ENCODE data around the gene SUSD1.

SUSD1 gene

DNA sequence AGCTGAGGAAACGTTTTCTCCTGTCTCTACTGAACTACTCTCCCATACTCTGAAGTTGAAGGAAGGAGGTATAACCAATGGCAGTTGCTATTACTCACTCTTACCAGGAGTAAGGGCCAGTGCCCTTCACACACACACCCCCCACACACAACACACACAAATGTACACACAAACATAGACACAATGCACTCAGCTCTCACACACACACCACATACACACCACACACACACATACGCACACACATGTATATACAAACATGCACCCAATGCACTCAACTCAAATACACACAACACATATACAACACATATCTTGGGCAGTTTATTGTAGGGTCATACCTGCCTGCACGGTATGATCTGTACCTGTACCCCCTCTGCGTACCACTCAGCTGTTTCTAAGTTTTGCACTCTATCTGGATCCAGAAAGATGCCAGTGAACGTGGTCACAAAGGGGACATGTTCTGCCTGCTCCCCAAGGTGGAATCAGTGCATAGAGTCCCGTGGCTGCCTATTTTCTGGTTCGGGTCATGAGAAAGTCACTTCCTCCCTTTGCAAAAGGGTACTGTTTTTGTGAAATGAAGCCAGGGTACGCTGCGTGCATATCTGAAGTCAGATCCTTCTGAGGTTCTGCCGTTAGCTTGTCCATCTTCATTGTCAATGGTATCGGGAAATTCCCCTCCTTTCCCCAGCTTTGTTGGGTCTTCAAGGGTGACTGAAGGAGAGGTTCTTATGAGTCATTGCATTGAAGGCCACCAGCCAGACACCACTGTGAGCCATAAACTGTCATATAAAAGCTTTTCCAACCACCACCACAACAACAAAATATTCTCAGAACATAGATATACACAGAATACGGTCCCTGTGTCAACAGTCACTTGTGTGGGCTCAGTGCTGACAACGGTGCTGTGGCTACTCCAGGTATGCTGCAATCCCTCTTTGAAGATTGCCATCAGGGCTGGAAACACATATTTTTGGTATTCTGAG lies 146.6 kb downstream of the SUSD1 start:
- Histone ChIP-seq H3K4me1 (ENCODE audit: control insufficient read depth, insufficient read depth, low read length) (peaks cover 10% of the 10 kb centered on the region), H3K36me3 (ENCODE audit: control insufficient read depth, insufficient read depth, low read length) (no peaks in the 10 kb centered on the region), H3K27ac (ENCODE audit: low read depth, low read length) (no peak overlapping the region), H3K9me3 (ENCODE audit: control insufficient read depth, insufficient read depth, low read depth, low read length) (no peaks in the 10 kb centered on the region), H3K9ac (ENCODE audit: low read length) (no peak overlapping the region), H3K4me3 (ENCODE audit: low read depth, low read length) (no peak overlapping the region), H3K27me3 (ENCODE audit: control insufficient read depth, insufficient read depth, low read length) (no peaks in the 10 kb centered on the region)

DNA sequence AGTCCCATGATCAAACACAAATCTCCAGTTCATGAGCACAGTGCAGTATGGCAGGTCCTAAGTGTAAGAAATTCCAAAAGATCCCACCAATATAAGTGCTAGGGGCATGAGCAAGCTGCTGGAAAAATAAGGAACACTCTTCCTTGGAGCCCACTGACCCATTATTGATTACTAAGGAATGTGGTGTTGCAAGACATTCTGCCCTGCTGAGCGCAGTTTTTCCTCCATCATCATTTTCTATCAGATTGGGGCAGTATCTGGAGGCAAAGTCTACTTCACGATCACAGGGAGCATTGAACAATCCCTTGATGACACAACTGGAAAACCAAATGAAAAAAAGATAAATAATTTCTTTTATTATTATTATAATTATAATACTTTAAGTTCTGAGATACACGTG lies 149.2 kb downstream of the SUSD1 start:
- Histone ChIP-seq H3K4me3 (ENCODE audit: low read depth, low read length) (no peak overlapping the region), H3K9ac (ENCODE audit: low read length) (no peak overlapping the region), H3K4me1 (ENCODE audit: control insufficient read depth, insufficient read depth, low read length) (peaks cover 10% of the 10 kb centered on the region), H3K27me3 (ENCODE audit: control insufficient read depth, insufficient read depth, low read length) (no peaks in the 10 kb centered on the region), H3K36me3 (ENCODE audit: control insufficient read depth, insufficient read depth, low read length) (no peaks in the 10 kb centered on the region), H3K27ac (ENCODE audit: low read depth, low read length) (no peak overlapping the region), H3K9me3 (ENCODE audit: control insufficient read depth, insufficient read depth, low read depth, low read length) (no peaks in the 10 kb centered on the region)

DNA sequence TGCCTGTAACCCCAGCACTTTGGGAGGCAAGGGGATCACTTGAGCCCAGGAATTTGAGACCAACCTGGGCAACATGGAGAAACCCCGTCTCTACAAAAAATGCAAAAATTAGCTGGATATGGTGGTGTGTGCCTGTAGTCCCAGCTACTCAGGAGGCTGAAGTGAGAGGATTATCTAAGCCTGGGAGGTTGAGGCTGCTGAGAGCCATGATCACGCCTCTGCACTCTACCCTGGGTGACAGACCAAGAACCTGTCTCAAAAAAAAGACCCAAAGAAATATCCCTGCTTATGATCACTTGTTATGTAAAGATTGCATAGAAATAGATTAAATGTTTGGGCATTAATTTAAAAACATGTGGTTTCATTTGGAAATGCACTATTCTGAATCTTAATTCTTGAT lies 153.4 kb downstream of the SUSD1 start:
- no peak overlapping the region for H3K27ac ChIP-seq (ENCODE audit: low read depth, low read length)
- no peak overlapping the region for H3K4me3 ChIP-seq (ENCODE audit: low read depth, low read length)
- H3K9ac ChIP-seq (ENCODE audit: low read length), result no peak overlapping the region
- H3K36me3 ChIP-seq (ENCODE audit: control insufficient read depth, insufficient read depth, low read length), result no peaks in the 10 kb centered on the region
- no peaks in the 10 kb centered on the region for H3K27me3 ChIP-seq (ENCODE audit: control insufficient read depth, insufficient read depth, low read length)
- no peaks in the 10 kb centered on the region for H3K9me3 ChIP-seq (ENCODE audit: control insufficient read depth, insufficient read depth, low read depth, low read length)
- H3K4me1 ChIP-seq (ENCODE audit: control insufficient read depth, insufficient read depth, low read length), result no peaks in the 10 kb centered on the region

DNA sequence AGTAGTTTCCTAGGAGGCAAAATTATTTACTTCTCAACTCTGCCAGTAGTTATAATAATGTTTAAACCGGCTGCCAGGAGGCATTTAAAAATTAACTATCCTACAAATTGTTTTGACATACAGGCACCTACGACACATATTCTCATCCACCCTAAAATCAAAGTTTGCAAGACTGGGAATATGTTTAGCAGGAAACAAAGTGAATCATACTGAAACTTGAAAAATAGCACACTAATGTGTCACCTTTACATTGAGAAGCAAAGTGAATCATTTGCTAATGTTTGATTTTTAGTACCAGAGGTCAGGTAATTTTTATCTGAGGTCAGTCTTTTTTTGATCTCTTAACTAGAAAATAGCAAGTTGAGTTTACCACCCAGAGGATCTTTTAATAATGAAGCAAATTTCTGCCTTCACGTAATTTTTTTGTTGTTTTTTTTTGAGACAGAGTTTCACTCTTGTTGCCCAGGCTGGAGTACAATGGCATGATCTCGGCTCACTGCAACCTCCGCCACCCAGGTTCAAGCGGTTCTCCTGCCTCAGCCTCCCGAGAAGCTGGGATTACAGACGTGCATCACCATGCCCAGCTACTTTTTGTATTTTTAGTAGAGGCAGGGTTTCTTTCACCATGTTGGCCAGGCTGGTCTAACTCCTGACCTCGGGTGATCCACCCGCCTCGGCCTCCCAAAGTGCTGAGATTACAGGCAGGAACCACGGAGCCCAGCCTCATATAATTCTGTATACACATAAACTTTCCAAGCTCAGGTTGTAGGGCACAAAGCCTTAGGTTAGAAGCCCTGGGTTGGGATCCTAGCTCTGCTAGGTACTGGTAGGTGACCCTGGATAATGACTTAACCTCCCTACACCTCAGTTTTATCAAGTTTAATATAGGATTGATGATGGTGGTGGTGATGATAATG lies 154.2 kb downstream of the SUSD1 start:
- Histone ChIP-seq H3K36me3 (ENCODE audit: control insufficient read depth, insufficient read depth, low read length) (no peaks in the 10 kb centered on the region), H3K9ac (ENCODE audit: low read length) (no peak overlapping the region), H3K27me3 (ENCODE audit: control insufficient read depth, insufficient read depth, low read length) (no peaks in the 10 kb centered on the region), H3K9me3 (ENCODE audit: control insufficient read depth, insufficient read depth, low read depth, low read length) (no peaks in the 10 kb centered on the region), H3K27ac (ENCODE audit: low read depth, low read length) (no peak overlapping the region), H3K4me1 (ENCODE audit: control insufficient read depth, insufficient read depth, low read length) (no peaks in the 10 kb centered on the region), H3K4me3 (ENCODE audit: low read depth, low read length) (no peak overlapping the region)

DNA sequence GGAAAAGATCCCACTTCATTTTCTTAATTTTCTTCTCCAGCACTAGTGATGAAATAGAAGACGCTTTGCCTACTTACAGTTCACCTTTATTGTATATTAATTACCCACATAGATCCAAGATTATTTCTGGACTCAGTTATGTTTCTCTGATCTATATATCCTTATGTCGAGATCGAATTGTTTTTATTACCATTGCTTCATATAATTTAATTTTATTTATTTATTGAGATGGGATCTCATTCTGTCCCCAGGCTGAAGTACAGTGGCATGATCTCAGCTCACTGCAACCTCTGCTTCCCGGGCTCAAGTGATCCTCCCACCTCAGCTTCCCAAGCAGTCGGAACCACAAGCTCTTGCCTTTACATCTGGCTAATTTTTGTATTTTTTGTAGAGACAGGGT lies 157.2 kb downstream of the SUSD1 start:
- Histone ChIP-seq H3K36me3 (ENCODE audit: control insufficient read depth, insufficient read depth, low read length) (no peaks in the 10 kb centered on the region), H3K27ac (ENCODE audit: low read depth, low read length) (no peak overlapping the region), H3K9ac (ENCODE audit: low read length) (no peak overlapping the region), H3K4me1 (ENCODE audit: control insufficient read depth, insufficient read depth, low read length) (no peaks in the 10 kb centered on the region), H3K9me3 (ENCODE audit: control insufficient read depth, insufficient read depth, low read depth, low read length) (no peaks in the 10 kb centered on the region), H3K4me3 (ENCODE audit: low read depth, low read length) (no peak overlapping the region), H3K27me3 (ENCODE audit: control insufficient read depth, insufficient read depth, low read length) (no peaks in the 10 kb centered on the region)

DNA sequence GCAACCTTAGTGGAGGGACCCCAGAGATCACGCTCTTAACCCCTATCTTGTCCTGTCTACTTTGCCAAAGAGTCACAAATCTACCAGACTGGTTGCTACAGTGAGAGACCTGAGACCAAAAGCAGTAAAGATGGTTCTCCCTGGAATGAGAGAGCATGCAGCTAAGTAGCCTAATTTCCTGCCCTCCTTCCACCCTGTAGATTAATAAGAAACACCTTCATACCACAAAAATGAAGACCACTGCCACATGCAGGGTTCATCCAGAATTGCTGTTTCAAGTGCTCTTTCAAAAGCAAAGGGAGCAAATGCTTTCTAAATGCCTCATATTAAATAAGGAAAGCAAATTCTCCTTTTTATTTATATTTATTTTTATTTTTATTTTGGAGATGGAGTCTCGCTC lies 159.4 kb downstream of the SUSD1 start:
- no peaks in the 10 kb centered on the region for H3K4me1 ChIP-seq (ENCODE audit: control insufficient read depth, insufficient read depth, low read length)
- no peak overlapping the region for H3K9ac ChIP-seq (ENCODE audit: low read length)
- no peaks in the 10 kb centered on the region for H3K36me3 ChIP-seq (ENCODE audit: control insufficient read depth, insufficient read depth, low read length)

DNA sequence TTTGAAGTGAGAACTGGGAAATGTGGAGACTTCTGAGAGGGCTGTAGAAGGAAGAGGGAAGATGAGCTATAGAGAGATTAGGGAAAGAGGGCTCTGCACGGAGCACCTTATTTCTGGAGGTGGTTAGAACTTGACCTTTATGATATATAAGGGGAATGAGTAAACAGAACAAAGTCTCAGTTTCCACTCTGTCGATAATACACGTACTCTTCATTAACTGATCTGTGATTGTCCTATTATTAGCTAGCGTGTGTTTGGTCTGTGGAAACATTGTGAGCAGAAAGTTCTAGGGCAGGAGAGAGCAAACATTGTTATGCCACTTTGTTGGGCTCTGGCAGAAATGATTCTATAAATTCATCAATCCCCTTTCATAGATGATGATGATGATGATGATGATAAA lies 159.9 kb downstream of the SUSD1 start:
- Histone ChIP-seq H3K27ac (ENCODE audit: low read depth, low read length) (no peak overlapping the region), H3K27me3 (ENCODE audit: control insufficient read depth, insufficient read depth, low read length) (no peaks in the 10 kb centered on the region), H3K36me3 (ENCODE audit: control insufficient read depth, insufficient read depth, low read length) (no peaks in the 10 kb centered on the region), H3K4me1 (ENCODE audit: control insufficient read depth, insufficient read depth, low read length) (no peaks in the 10 kb centered on the region), H3K9ac (ENCODE audit: low read length) (no peak overlapping the region), H3K9me3 (ENCODE audit: control insufficient read depth, insufficient read depth, low read depth, low read length) (no peaks in the 10 kb centered on the region), H3K4me3 (ENCODE audit: low read depth, low read length) (no peak overlapping the region)

More for the DNA sequence above, 159.4 kb downstream of the SUSD1 start:
- Histone ChIP-seq H3K9me3 (ENCODE audit: control insufficient read depth, insufficient read depth, low read depth, low read length) (no peaks in the 10 kb centered on the region), H3K27me3 (ENCODE audit: control insufficient read depth, insufficient read depth, low read length) (no peaks in the 10 kb centered on the region), H3K4me3 (ENCODE audit: low read depth, low read length) (no peak overlapping the region), H3K27ac (ENCODE audit: low read depth, low read length) (no peak overlapping the region)

DNA sequence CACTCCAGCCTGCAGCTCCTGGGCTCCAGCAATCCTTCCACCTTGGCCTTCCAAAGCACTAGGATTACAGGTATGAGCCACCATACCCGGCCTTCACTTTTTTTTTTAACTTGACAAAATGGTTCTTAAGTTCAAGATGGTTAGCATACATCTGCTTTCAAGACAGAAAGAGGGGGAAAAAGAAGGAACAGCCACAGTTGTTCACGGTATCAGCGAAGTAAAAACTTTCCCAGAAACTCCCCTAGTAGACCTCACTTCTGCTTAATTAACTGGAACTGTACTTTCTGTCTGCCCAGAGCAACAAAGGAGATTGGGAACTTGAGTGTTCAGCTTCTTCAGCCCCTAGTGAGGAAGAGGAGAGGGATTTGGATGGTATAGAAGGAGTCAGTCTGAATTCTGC lies 161.8 kb downstream of the SUSD1 start:
- H3K36me3 ChIP-seq (ENCODE audit: control insufficient read depth, insufficient read depth, low read length), result no peaks in the 10 kb centered on the region
- no peaks in the 10 kb centered on the region for H3K4me1 ChIP-seq (ENCODE audit: control insufficient read depth, insufficient read depth, low read length)
- no peak overlapping the region for H3K4me3 ChIP-seq (ENCODE audit: low read depth, low read length)
- no peak overlapping the region for H3K9ac ChIP-seq (ENCODE audit: low read length)
- no peak overlapping the region for H3K27ac ChIP-seq (ENCODE audit: low read depth, low read length)
- H3K27me3 ChIP-seq (ENCODE audit: control insufficient read depth, insufficient read depth, low read length), result no peaks in the 10 kb centered on the region
- H3K9me3 ChIP-seq (ENCODE audit: control insufficient read depth, insufficient read depth, low read depth, low read length), result no peaks in the 10 kb centered on the region

DNA sequence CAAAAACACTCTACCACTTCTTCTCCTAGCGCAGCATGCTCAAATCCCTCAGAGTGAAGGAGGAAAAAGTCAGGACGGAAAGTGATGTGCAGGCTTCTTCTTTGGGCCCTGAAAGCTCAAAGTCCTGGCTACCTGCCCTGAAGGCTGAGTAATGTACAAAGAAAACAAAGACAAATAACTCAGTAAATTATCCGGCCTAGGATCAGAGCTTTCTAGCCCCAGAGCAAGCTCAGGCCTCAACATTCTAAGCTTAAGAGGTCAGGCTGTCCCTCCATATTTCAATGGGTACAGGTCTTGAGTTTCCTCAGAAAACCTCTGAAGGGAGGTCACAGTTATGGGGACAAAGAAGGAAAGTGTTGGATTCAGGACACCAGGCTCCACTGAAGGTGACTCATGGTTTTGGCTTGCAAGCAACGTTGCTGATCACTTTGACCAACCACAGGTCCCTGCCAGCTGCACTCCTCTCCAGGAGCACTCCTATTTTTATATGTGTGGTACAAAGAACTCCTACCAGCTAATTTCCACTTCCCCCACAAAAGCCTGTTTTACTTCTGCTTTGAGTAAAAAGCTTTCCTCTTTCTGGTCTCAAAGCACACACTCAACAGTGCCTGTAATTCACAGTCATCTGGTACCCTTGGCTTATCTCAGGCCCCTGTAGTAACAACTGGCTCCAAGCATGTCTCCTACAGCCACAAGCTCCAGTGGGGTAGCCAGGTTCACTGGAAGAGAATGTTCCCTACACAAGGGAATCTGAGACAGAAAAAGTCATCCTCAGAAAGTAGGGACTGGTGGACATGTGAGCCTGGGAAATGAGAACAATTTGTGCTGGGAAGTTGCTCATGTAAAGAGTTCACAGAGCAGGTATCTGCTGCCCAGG lies 162.8 kb downstream of the SUSD1 start:
- Histone ChIP-seq H3K9me3 (ENCODE audit: control insufficient read depth, insufficient read depth, low read depth, low read length) (no peaks in the 10 kb centered on the region), H3K27me3 (ENCODE audit: control insufficient read depth, insufficient read depth, low read length) (no peaks in the 10 kb centered on the region), H3K36me3 (ENCODE audit: control insufficient read depth, insufficient read depth, low read length) (no peaks in the 10 kb centered on the region), H3K9ac (ENCODE audit: low read length) (no peak overlapping the region), H3K4me3 (ENCODE audit: low read depth, low read length) (no peak overlapping the region), H3K27ac (ENCODE audit: low read depth, low read length) (no peak overlapping the region), H3K4me1 (ENCODE audit: control insufficient read depth, insufficient read depth, low read length) (no peaks in the 10 kb centered on the region)

DNA sequence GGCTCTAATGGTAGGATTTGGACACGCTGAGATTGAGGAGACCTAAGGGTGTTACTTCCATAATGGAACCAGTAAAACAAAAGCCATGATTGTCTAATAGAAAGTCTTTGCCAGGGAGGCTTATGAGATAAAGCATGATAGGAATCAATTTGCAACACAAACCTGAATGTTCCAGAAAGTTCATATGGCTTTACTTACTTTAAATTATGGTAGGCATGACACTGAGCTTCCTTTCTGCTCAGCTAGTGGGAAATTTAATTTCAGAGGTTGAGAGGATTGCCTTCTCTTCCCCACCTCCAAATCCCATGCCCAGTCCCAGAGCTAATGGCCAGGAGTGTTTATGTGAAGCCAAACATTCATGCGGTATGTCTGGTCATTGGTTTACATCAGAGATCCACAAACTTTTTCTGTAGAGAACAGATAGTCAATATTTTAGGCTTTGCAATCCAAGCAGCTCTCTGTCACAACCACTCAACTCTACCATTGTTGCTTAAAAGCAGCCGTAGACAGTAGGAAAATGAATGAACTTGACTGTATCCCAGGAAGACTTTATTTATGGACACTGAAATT lies 164.0 kb downstream of the SUSD1 start:
- Histone ChIP-seq H3K27me3 (ENCODE audit: control insufficient read depth, insufficient read depth, low read length) (no peaks in the 10 kb centered on the region), H3K9ac (ENCODE audit: low read length) (no peak overlapping the region), H3K9me3 (ENCODE audit: control insufficient read depth, insufficient read depth, low read depth, low read length) (no peaks in the 10 kb centered on the region), H3K27ac (ENCODE audit: low read depth, low read length) (no peak overlapping the region), H3K4me1 (ENCODE audit: control insufficient read depth, insufficient read depth, low read length) (no peaks in the 10 kb centered on the region), H3K4me3 (ENCODE audit: low read depth, low read length) (no peak overlapping the region), H3K36me3 (ENCODE audit: control insufficient read depth, insufficient read depth, low read length) (no peaks in the 10 kb centered on the region)

Measured in HUES6 (cell line).